Activated effector memory CD4-positive, alpha-beta T cell treated with Interleukin-2 at 50 U/mL for 16 hours (primary cell): ENCODE results near the gene PSTK.

Experiments used
- DNase-seq: peaks from one replicate; pipeline ENCODE4 v3.0.0-alpha.2; 2020

The PSTK gene

GRCh38 chr10:122993797-122994336, 13.7 kb downstream of the PSTK start:
- no peak for DNase-seq

GRCh38 chr10:122995936-122996335, 15.7 kb downstream of the PSTK start:
- DNase-seq, result no peak

DNA sequence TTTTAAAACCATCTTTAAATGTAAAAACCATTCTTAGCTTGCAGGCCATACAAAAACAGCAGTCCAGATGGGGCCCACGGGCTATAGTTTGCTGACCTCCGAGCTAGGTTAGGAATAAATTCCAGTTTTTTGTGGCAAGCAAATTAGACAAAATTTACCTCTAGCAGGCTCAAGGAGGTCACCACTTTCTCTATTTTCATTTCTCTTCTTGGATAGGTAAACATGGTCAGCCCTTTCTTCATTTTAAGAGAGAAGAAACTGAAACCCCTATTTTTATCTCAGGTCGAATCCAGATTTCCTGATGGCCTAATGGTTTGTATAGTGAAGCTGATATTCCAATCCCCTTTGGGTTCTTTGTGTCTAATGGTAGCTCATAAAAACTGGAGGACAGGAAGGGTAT, 17.7 kb downstream of the PSTK start:
- no peak for DNase-seq

- no peak for DNase-seq
Observed at GRCh38 chr10:122998360-122998917, 18.2 kb downstream of the PSTK start.

- DNase-seq, result no peak
Observed at GRCh38 chr10:122998934-122999333, 18.7 kb downstream of the PSTK start.

- no peak for DNase-seq
Observed at GRCh38 chr10:122999347-122999746, 19.1 kb downstream of the PSTK start.

GRCh38 chr10:123000155-123000554, 20.0 kb downstream of the PSTK start:
- DNase-seq, result no peak

DNA sequence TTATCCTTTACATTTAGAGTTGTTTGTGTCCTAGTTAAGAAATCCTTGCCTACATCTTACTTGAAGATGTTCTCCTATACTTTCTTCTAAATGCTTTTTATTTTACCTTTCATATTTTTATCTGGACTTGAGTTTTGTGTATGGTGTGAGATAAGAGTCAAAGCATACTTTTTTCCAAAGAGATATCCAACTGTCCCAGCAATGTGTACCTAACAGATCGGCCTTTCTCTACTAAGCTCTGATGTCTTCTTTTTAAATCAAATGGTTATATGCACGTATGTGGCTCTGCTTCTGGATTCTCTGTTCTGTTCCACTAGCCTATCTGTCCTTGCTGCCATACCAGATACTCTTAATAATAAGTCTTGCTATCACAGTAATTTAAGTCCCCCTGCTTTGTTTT, 21.2 kb downstream of the PSTK start:
- DNase-seq, result no peak

DNA sequence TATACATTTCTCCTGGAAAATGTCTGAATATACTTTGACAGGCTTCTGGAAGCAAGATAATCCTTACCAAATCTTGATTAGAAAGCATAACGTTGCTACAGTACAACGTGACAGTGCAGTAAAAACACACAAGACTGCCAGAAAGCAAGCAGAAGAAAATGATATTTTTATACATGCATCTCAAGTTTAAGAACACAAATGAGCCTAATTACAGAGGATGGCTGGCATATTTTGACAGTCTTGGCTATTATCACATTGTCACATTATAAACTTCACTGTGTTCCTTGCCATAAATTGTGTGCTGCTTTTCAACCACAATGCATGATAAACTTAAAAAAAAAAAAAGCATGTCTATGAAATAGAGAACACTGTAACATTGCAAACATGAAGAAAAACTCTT, 24.1 kb downstream of the PSTK start:
- DNase-seq, result no peak

- DNase-seq, result peak; percentile 8
Observed at GRCh38 chr10:123007558-123008354, 27.6 kb downstream of the PSTK start.

DNA sequence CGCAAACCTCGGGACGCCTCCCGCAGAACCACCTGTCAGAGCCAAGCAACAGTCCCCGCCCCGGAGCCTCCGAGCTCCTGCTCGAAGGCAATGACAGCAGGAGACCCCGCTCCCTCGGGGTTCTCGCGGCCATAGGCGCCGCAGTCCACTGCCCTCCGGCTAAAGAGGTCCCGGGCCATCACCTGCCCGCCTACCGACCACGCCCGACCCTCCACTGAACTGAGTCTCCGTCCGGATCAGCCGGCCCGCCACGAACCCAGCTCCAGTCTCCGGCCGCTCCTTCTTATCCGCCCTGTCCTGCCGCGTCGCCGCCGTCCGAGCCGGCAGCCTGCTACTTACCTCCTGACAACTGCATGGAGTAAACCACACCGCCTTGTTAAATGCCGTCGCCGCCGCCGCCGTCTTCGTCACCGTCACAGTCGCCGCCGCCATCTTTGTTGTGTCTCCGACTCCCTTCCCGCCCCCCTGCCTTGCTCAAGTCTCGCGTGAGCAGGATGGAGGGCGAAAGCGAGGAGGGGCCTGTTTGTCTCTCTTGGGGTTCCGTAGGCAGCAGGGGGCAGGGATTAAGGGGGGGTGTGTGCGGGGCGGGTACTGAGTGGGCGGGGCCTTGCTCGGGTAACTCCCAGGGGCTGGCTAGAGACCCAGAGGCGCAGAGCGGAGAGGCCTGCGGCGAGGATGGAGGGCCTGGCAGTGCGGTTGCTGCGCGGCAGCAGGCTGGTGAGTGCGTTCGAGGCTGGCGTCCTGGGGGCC, 28.3 kb downstream of the PSTK start, which contains the start of the genes ACADSB and IKZF5:
Gene ACADSB, plus strand, starts transcription at position 652 of the 750 bp plus-strand sequence. Its CDS starts 24 bp downstream, at position 676.
Gene IKZF5, minus strand, starts transcription at position 441 of the 750 bp plus-strand sequence. CDS start 10,170 bp downstream, outside the sequence.
- DNase-seq, result peak; percentile 94

DNA sequence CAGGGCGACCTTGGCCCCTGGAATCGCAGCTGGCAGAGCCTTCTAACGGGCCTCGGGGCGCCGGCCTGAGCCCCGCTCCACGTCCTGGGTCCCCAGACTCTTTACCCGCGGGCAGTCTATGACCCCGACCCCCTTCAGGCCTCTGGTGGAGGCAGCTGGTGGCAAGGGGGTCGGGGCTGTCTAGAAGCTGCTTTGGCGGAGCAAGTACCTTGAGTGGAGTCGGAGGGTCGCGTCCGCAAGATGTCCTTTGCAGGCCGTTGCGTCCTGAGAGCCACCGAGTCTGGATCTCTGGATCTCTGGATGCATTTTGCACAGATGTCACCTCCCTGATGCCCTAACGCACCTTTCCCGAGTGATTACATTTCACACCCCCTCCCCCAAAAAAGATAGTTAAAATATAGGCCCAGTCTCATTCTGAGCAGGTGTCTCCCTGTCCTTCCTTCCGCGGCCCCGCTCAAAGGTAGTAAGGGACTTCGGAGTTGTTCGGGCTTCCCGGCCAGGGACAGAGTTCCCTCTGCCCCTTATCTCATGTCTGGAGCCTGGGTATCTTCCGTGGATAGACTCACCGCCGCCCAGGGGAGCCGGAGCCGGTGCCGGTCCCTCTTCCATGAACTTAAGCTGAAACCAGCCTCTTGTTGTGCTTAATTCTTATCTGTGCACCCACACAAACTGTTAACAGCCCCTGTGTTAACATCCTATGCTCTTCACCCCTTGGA, 29.1 kb downstream of the PSTK start:
- peak; percentile 6 for DNase-seq

DNA sequence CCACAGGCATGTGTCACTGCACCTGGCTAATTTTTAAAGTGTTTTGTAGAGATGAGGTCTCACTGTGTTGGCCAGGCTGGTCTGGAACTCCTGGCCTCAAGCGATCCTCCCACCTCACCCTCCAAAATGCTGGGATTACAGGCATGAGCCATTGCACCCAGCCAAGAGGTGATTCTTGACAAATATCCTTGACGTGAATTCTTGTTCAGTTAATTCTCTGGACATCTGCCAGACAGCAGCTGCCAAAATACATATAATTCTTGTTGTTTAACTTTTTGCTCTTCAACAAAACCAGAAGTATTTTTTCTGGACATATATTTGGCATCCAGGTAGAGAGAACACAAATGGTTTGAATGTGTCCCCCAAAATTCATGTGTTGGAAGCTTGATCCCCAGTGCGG, 31.8 kb downstream of the PSTK start:
- DNase-seq, result no peak

GRCh38 chr10:123013456-123014419, 33.5 kb downstream of the PSTK start:
- DNase-seq, result no peak

DNA sequence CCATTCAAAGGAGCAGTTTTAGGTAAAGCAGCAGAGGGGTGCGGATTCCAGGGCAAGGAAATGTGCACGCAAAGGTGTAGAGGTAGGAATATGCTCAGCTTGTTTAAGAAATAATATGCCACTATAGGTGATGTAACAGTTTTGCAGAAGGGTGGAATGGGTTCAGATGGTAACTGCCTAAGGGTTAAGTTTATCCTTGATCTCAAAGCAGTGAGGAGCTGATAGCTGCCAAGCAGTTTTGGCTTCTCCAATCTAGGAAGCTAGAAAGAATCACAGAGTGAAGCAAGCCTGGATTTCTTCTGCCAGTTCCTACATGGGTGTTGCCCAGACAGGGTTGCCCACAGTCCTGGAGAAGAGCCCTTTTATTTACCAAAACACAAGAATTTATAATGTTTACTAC, 34.6 kb downstream of the PSTK start:
- DNase-seq, result no peak

DNA sequence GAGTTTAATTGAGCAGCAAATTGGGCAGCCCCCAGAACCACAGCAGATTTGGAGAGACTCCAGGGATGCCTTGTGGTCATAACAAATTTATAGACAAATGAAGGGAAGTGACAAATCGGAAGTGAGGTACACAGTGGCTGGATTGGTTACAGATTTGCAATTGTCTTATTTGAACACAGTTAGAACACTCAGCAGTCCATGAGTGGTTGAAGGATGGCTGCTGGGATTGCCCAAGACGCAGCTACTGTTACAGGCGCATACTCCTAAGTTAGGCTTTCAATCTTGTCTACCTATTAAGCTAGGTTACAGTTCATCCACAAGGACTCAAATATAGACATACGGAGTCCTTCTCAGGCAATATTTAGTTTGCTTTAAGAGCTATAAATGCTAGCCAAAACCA, 36.0 kb downstream of the PSTK start:
- DNase-seq, result no peak

- no peak for DNase-seq
Observed at GRCh38 chr10:123017421-123018165, 37.4 kb downstream of the PSTK start.

DNA sequence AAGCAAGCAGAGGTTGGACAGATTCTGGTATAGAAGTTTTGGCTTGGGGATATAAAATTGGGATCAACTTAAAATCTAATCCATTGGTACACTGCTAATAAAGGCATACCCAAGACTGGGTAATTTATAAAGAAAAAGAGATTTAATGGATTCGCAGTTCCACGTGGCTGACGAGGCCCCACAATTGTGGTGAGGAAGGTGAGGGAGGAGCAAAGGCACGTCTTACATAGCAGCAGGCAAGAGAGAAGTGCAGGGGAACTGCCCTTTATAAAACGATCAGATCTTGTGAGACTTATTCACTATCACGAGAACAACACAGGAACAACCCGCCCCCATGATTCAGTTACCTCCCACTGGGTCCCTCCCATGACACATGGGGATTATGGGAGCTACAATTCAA, 38.3 kb downstream of the PSTK start:
- DNase-seq, result no peak

GRCh38 chr10:123019264-123019663, 39.1 kb downstream of the PSTK start:
- no peak for DNase-seq

DNA sequence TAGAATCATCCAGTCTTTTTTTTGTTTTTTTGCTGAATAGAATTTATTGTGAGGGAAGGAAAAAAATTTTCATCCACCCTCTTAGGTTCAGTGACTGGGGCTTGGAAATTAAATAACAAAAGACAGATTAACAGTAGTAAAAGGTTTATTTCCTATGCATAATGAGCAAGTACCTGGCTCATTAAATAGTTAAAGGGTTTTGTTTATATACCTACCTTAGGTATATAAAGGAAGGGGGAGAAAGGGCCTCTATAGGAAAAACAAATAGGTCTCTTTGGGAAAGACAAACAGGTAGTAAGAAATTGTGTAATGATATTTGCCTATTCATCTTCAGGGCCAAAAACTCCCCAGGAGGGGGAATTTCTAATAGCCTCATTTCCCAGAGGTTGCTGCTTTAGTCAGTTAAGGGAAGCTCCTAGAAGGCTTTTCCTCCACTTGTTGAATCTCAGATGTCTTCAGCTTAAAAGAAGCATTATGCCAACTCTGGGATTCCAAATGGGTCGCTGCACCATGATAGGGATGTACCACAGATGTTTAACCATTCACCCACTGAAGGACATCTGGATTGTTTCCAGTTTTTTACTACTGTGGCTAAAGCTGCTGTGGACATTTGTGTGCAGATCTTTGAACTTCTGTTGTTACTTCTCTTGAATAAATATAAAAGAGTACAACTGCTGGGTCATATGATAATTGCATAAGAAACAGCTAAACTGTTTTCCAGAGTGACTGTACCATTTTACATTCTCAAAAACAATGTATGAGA, 39.9 kb downstream of the PSTK start:
- no peak for DNase-seq
